Measurements from ENCODE around the gene RPL37A.

DNA sequence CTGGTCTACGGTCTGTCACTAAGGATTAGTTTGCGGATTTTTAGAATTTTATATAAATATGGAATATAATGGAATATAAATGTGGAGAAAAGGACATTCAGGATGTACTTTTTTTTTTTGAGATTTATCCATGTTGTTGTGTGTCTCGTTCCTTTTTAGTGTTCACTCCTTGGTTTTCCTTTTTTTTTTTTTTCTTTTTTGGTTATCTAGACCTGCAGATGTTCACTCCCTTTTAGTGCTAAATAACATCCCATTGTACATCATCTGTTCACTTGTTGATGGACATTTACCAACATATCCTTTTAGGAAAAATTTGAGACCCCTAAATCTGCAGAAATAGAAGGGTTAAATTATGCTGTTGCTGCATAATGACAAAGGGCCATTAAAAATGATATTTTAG is 25.5 kb upstream of the RPL37A start:
- TF ChIP-seq, protein P1, sequence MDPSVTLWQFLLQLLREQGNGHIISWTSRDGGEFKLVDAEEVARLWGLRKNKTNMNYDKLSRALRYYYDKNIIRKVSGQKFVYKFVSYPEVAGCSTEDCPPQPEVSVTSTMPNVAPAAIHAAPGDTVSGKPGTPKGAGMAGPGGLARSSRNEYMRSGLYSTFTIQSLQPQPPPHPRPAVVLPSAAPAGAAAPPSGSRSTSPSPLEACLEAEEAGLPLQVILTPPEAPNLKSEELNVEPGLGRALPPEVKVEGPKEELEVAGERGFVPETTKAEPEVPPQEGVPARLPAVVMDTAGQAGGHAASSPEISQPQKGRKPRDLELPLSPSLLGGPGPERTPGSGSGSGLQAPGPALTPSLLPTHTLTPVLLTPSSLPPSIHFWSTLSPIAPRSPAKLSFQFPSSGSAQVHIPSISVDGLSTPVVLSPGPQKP (IDR thresholded peaks at IDR 0.05; ENCODE audit: borderline replicate concordance, low read depth, low read length): no peak
- TF ChIP-seq, protein P2, sequence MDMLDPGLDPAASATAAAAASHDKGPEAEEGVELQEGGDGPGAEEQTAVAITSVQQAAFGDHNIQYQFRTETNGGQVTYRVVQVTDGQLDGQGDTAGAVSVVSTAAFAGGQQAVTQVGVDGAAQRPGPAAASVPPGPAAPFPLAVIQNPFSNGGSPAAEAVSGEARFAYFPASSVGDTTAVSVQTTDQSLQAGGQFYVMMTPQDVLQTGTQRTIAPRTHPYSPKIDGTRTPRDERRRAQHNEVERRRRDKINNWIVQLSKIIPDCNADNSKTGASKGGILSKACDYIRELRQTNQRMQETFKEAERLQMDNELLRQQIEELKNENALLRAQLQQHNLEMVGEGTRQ (IDR thresholded peaks at IDR 0.05; ENCODE audit: low read depth, low read length): no peak
- TF ChIP-seq, protein P3, sequence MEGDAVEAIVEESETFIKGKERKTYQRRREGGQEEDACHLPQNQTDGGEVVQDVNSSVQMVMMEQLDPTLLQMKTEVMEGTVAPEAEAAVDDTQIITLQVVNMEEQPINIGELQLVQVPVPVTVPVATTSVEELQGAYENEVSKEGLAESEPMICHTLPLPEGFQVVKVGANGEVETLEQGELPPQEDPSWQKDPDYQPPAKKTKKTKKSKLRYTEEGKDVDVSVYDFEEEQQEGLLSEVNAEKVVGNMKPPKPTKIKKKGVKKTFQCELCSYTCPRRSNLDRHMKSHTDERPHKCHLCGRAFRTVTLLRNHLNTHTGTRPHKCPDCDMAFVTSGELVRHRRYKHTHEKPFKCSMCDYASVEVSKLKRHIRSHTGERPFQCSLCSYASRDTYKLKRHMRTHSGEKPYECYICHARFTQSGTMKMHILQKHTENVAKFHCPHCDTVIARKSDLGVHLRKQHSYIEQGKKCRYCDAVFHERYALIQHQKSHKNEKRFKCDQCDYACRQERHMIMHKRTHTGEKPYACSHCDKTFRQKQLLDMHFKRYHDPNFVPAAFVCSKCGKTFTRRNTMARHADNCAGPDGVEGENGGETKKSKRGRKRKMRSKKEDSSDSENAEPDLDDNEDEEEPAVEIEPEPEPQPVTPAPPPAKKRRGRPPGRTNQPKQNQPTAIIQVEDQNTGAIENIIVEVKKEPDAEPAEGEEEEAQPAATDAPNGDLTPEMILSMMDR (conservative IDR thresholded peaks at IDR 0.05; ENCODE audit: low read depth, low read length): no peak
- TF ChIP-seq RAD21 (IDR thresholded peaks at IDR 0.05; ENCODE audit: low read length): no peak
- TF ChIP-seq RFX5 (IDR thresholded peaks at IDR 0.05; ENCODE audit: low read depth, low read length): no peak
- no peak for TF ChIP-seq SMC3 (IDR thresholded peaks at IDR 0.05; ENCODE audit: low read depth, low read length)

Measured in IMR-90 (cell line).